ENCODE data around the gene ARHGEF7.

The ARHGEF7 gene

DNA sequence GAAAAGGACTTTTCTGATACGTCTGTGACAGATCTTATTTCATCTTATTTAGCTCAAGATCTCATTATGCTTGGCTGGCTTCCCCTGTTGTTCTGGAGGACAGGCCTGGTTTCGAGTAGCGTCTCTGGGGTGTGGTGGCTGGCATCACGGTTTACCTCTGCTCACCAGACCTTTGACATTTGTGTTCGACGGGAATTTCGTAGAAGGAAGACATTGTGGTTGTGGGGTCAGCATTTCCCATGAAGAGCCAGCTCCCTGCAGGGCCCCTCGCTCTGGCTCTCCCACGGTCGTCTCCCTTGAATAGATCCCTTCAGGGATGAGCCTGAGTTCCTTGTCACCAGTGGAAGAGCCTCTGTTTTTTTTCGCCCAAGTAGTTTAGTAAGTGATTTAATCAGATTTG, 126.8 kb downstream of the ARHGEF7 start:
- TF ChIP-seq, protein P1, sequence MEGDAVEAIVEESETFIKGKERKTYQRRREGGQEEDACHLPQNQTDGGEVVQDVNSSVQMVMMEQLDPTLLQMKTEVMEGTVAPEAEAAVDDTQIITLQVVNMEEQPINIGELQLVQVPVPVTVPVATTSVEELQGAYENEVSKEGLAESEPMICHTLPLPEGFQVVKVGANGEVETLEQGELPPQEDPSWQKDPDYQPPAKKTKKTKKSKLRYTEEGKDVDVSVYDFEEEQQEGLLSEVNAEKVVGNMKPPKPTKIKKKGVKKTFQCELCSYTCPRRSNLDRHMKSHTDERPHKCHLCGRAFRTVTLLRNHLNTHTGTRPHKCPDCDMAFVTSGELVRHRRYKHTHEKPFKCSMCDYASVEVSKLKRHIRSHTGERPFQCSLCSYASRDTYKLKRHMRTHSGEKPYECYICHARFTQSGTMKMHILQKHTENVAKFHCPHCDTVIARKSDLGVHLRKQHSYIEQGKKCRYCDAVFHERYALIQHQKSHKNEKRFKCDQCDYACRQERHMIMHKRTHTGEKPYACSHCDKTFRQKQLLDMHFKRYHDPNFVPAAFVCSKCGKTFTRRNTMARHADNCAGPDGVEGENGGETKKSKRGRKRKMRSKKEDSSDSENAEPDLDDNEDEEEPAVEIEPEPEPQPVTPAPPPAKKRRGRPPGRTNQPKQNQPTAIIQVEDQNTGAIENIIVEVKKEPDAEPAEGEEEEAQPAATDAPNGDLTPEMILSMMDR (IDR thresholded peaks at IDR 0.05; ENCODE audit: insufficient read depth, low read length, poor library complexity, severe bottlenecking), result no peak
- no peak for DNase-seq (ENCODE audit: extremely low read depth, insufficient read length)
- peaks cover 18% of the 10 kb centered on the region for H3K36me3 ChIP-seq (ENCODE audit: control insufficient read depth, insufficient read depth, low read length)

DNA sequence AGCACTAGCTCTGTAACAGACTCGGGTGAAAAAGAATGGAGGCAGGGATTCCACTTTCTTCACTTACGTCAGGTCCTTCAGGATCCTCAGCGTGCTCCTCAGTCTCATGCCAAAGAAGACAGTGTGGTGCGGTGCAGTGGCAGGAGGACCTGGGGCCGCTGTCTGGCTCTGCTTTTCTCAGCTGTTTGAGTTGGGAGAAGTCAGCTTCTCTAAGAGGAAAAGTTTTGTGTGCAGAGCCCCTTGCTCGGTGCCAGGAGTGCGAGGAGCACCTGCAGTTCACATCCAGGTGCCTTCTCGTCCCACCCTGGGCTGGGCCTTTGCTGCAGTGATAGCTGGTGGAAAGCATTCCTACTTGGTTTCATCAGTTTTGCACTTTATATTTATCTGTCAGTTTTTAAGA, 127.5 kb downstream of the ARHGEF7 start:
- H3K36me3 ChIP-seq (ENCODE audit: control insufficient read depth, insufficient read depth, low read length), result peaks cover 18% of the 10 kb centered on the region
- no peak for DNase-seq (ENCODE audit: extremely low read depth, insufficient read length)

More for the DNA sequence above, 126.8 kb downstream of the ARHGEF7 start:
- H3K4me3 ChIP-seq (replicated peaks; ENCODE audit: low read depth, low read length), result no peak overlapping the region
- no peaks in the 10 kb centered on the region for H3K27me3 ChIP-seq (replicated peaks; ENCODE audit: control insufficient read depth, insufficient read depth, low read length)

DNA sequence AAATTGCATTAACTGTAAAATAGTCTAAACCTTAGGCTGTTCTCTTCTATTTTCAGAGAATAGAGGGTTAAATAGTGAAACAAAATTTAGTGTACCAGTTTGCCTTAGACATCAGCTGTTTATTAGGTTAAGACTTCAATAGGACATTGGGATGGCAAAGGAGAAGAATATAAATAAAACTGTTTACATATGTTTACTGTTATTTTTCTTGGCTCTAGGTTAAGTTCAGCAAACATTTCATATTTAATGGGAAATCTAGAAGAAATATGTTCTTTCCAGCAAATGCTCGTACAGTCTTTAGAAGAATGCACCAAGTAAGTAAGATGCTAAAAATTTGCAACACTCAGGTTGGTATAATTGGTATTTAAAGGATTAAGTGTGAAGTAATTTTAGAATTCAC, 128.9 kb downstream of the ARHGEF7 start:
- DNase-seq (ENCODE audit: extremely low read depth, insufficient read length), result no peak
- TF ChIP-seq, protein P1 (IDR thresholded peaks at IDR 0.05; ENCODE audit: insufficient read depth, low read length, poor library complexity, severe bottlenecking), result no peak
- Histone ChIP-seq H3K36me3 (ENCODE audit: control insufficient read depth, insufficient read depth, low read length) (peaks cover 19% of the 10 kb centered on the region), H3K4me3 (replicated peaks; ENCODE audit: low read depth, low read length) (no peak overlapping the region), H3K27me3 (replicated peaks; ENCODE audit: control insufficient read depth, insufficient read depth, low read length) (no peaks in the 10 kb centered on the region)

More for the DNA sequence above, 127.5 kb downstream of the ARHGEF7 start:
- H3K27me3 ChIP-seq (replicated peaks; ENCODE audit: control insufficient read depth, insufficient read depth, low read length), result no peaks in the 10 kb centered on the region
- TF ChIP-seq, protein P1 (IDR thresholded peaks at IDR 0.05; ENCODE audit: insufficient read depth, low read length, poor library complexity, severe bottlenecking), result no peak
- H3K4me3 ChIP-seq (replicated peaks; ENCODE audit: low read depth, low read length), result no peak overlapping the region

DNA sequence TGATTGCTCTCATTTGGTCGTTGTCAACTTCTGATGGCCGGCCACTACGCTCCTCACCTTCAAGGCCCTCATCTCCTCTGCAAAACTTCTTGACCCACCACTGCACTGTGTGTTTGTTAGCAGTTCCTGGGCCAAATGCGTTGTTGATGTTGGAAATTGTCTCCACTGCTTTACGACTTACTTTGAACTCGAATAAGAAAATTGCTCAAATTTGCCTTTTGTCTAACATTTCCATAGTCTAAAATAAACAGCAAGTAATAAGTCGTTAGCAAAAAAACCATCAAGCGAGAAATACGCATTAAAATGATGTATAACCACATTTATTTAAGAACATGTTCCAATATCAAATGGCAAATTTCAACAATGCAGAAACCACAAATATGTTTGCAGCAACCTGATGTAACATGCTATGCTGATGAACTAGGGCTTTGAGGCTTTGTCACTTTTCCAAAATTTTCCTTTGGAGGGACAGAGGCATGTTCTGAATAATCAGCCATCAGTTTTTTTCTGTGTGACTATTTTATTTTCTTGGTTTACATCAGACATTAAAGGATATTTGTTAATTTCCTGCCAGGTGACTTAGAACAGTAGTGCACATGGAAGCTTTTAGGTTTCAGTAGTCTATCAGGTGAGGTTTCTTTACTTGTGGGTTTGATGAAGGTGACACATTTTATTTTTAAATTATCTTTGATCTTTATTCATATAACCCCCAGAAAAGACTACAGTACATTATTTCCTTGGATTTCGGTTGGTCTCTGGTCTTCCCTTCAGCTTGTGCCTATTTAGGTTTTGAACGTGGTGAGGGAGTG, 130.7 kb downstream of the ARHGEF7 start:
- H3K36me3 ChIP-seq (ENCODE audit: control insufficient read depth, insufficient read depth, low read length), result peaks cover 19% of the 10 kb centered on the region
- no peaks in the 10 kb centered on the region for H3K27me3 ChIP-seq (replicated peaks; ENCODE audit: control insufficient read depth, insufficient read depth, low read length)
- no peak for DNase-seq (ENCODE audit: extremely low read depth, insufficient read length)
- no peak overlapping the region for H3K4me3 ChIP-seq (replicated peaks; ENCODE audit: low read depth, low read length)
- TF ChIP-seq, protein P1 (IDR thresholded peaks at IDR 0.05; ENCODE audit: insufficient read depth, low read length, poor library complexity, severe bottlenecking), result no peak

DNA sequence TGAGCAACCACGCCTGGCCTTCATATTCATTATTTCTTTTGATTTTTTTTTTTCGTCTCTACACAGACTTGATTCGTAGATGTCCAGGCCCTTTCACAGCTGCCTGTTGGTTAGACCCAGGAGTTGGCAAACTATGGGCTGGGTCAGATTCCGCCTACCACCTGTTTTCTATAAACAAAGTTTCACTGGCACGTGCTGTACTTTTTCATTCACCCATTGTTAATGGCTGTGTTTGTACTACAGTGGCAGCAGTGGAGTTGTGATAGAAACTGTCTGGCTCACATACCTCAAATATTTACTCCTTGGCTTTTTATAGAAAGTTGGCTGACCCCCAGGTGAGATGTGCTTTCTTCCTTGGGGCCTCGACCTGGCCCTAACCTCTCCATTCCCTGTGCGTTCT, 132.4 kb downstream of the ARHGEF7 start:
- TF ChIP-seq, protein P1 (IDR thresholded peaks at IDR 0.05; ENCODE audit: insufficient read depth, low read length, poor library complexity, severe bottlenecking), result no peak
- Histone ChIP-seq H3K4me3 (replicated peaks; ENCODE audit: low read depth, low read length) (no peak overlapping the region), H3K36me3 (ENCODE audit: control insufficient read depth, insufficient read depth, low read length) (peaks cover 18% of the 10 kb centered on the region), H3K27me3 (replicated peaks; ENCODE audit: control insufficient read depth, insufficient read depth, low read length) (no peaks in the 10 kb centered on the region)
- no peak for DNase-seq (ENCODE audit: extremely low read depth, insufficient read length)

Measured in GM06990 (cell line).